Glutamatergic neuron (in vitro differentiated cells): Measurements from ENCODE around the gene CLEC9A. TPM values are rescaled to one million over a fixed set of nuclear protein-coding genes. Genes with fewer than 3 reads are reported as not detected.
"Not testable (repeated sequence)": the region's sequence is repeated elsewhere in the genome, so short reads cannot be mapped to it uniquely, and the experiment has no call there.

Experiments used
- DNase-seq: peaks from one replicate; pipeline ENCODE4 v3.0.0; 2022
- H3K27ac Mint-ChIP-seq: one replicate; pipeline ENCODE4 v1.8.0; 2020; ENCODE audit warnings: mild to moderate bottlenecking, mixed read lengths, inconsistent platforms; ENCODE audit not compliant: unreplicated experiment
- H3K27me3 Mint-ChIP-seq: one replicate; pipeline ENCODE4 v1.8.0; 2020; ENCODE audit warnings: mild to moderate bottlenecking, moderate library complexity, mixed read lengths, inconsistent platforms; ENCODE audit not compliant: unreplicated experiment
- H3K36me3 Mint-ChIP-seq: one replicate; pipeline ENCODE4 v1.8.0; 2020; ENCODE audit warnings: mild to moderate bottlenecking, mixed read lengths, inconsistent platforms; ENCODE audit not compliant: unreplicated experiment
- H3K4me1 Mint-ChIP-seq: one replicate; pipeline ENCODE4 v1.8.0; 2020; ENCODE audit warnings: mild to moderate bottlenecking, low read depth, mixed read lengths, inconsistent platforms; ENCODE audit not compliant: unreplicated experiment
- H3K4me3 Mint-ChIP-seq: one replicate; pipeline ENCODE4 v1.8.0; 2020; ENCODE audit warnings: mild to moderate bottlenecking, mixed read lengths, inconsistent platforms; ENCODE audit not compliant: unreplicated experiment
- H3K9me3 Mint-ChIP-seq: one replicate; pipeline ENCODE4 v1.8.0; 2020; ENCODE audit warnings: mild to moderate bottlenecking, moderate library complexity, mixed read lengths, inconsistent platforms; ENCODE audit not compliant: unreplicated experiment
- CTCF ChIP-seq: fragments of 200-600 bp; sonication (generic); IDR thresholded peaks from one replicate; pipeline ENCODE4 v1.5.0; 2021; ENCODE audit not compliant: partially characterized antibody, unreplicated experiment
- total RNA-seq: library from RNA; stranded (reverse); fragmentation: NEBNext Ultra II Directional; extraction: Animal tissue kit (Norgen Biotek cat#: 25700); gene quantifications from one replicate; pipeline ENCODE4 v1.2.1, GENCODE V29; 2021; ENCODE audit not compliant: unreplicated experiment

Gene CLEC9A
- total RNA-seq, 1 donor from 2014 or later, result not detected

- no peaks in the 10 kb centered on the region for H3K36me3 Mint-ChIP-seq
- peaks cover 2% of the 10 kb centered on the region for H3K27me3 Mint-ChIP-seq
- no peak for DNase-seq
- no peak overlapping the region for H3K27ac Mint-ChIP-seq
- H3K4me1 Mint-ChIP-seq, result no peaks in the 10 kb centered on the region
- H3K9me3 Mint-ChIP-seq, result no peaks in the 10 kb centered on the region
- no peak overlapping the region for H3K4me3 Mint-ChIP-seq
- no peak for TF ChIP-seq CTCF
Measured at GRCh38 chr12:10021342-10021741, 9.1 kb upstream of the CLEC9A start.

GRCh38 chr12:10025236-10025635, 5.2 kb upstream of the CLEC9A start:
- Mint-ChIP-seq H3K4me3 (no peak overlapping the region), H3K27ac (no peak overlapping the region), H3K4me1 (no peaks in the 10 kb centered on the region), H3K27me3 (peaks cover 2% of the 10 kb centered on the region), H3K36me3 (no peaks in the 10 kb centered on the region), H3K9me3 (no peaks in the 10 kb centered on the region)
- DNase-seq, result no peak
- no peak for TF ChIP-seq CTCF

GRCh38 chr12:10026666-10027065, 3.8 kb upstream of the CLEC9A start:
- not testable (repeated sequence) for H3K36me3 Mint-ChIP-seq

GRCh38 chr12:10027311-10027710, 3.2 kb upstream of the CLEC9A start:
- Mint-ChIP-seq H3K27ac (no peak overlapping the region), H3K4me3 (no peak overlapping the region), H3K36me3 (no peaks in the 10 kb centered on the region), H3K27me3 (peaks cover 4% of the 10 kb centered on the region), H3K9me3 (no peaks in the 10 kb centered on the region), H3K4me1 (no peaks in the 10 kb centered on the region)
- TF ChIP-seq CTCF, result no peak
- no peak for DNase-seq

More at GRCh38 chr12:10026666-10027065, 3.8 kb upstream of the CLEC9A start:
- not testable (repeated sequence) for H3K4me1 Mint-ChIP-seq, H3K27ac Mint-ChIP-seq, DNase-seq, H3K9me3 Mint-ChIP-seq, H3K27me3 Mint-ChIP-seq, H3K4me3 Mint-ChIP-seq

GRCh38 chr12:10027721-10028120, 2.8 kb upstream of the CLEC9A start:
- no peak for TF ChIP-seq CTCF
- no peak overlapping the region for H3K4me3 Mint-ChIP-seq
- peaks cover 4% of the 10 kb centered on the region for H3K27me3 Mint-ChIP-seq
- no peak overlapping the region for H3K27ac Mint-ChIP-seq
- H3K4me1 Mint-ChIP-seq, result no peaks in the 10 kb centered on the region
- DNase-seq, result no peak
- no peaks in the 10 kb centered on the region for H3K9me3 Mint-ChIP-seq
- no peaks in the 10 kb centered on the region for H3K36me3 Mint-ChIP-seq

GRCh38 chr12:10031321-10031720, 839 bp downstream of the CLEC9A start:
- Mint-ChIP-seq H3K4me3 (no peak overlapping the region), H3K36me3 (no peaks in the 10 kb centered on the region), H3K27me3 (peaks cover 2% of the 10 kb centered on the region), H3K4me1 (no peaks in the 10 kb centered on the region), H3K9me3 (no peaks in the 10 kb centered on the region), H3K27ac (no peak overlapping the region)
- DNase-seq, result no peak
- TF ChIP-seq CTCF, result no peak
